HCT116 (cell line): Measurements from ENCODE around the gene CAMKK1.

Experiments
- CEBPB ChIP-seq: IDR thresholded peaks from 2 replicates; pipeline ENCODE4 v1.6.1; 2012; ENCODE audit warnings: low read depth
- EZH2 ChIP-seq: fragments of 200-600 bp; sonication (generic); IDR thresholded peaks from 2 replicates; pipeline ENCODE4 v1.6.1; 2017; ENCODE audit warnings: antibody characterized with exemption, mixed run types
- EZH2phosphoT487 ChIP-seq: fragments of 200-600 bp; IDR thresholded peaks from 2 replicates; pipeline ENCODE4 v1.6.1; 2018; ENCODE audit warnings: antibody characterized with exemption, borderline replicate concordance
- FOSL1 ChIP-seq: IDR thresholded peaks from 2 replicates; pipeline ENCODE4 v1.6.1; 2012; ENCODE audit warnings: low read depth
- POLR2A ChIP-seq: IDR thresholded peaks from 2 replicates; pipeline ENCODE4 v1.7.0; 2011; ENCODE audit warnings: borderline replicate concordance; ENCODE audit not compliant: insufficient read depth, insufficient read length; ENCODE audit errors: extremely low read depth
- POLR2AphosphoS5 ChIP-seq: IDR thresholded peaks from 2 replicates; pipeline ENCODE4 v1.6.1; 2011; ENCODE audit warnings: mild to moderate bottlenecking, low read depth, low read length, moderate library complexity
- TCF7L2 ChIP-seq: IDR thresholded peaks from 2 replicates; pipeline ENCODE4 v1.7.0; 2011; ENCODE audit warnings: borderline replicate concordance, inconsistent platforms; ENCODE audit not compliant: insufficient read depth, insufficient read length; ENCODE audit errors: extremely low read depth
- YY1 ChIP-seq: IDR thresholded peaks from 2 replicates; pipeline ENCODE4 v1.6.1; 2011; ENCODE audit warnings: low read length, low read depth, moderate library complexity, mild to moderate bottlenecking; ENCODE audit not compliant: insufficient replicate concordance; ENCODE audit errors: extremely low read depth
- ZNF274 ChIP-seq: fragments of 200-500 bp; sonication (Bioruptor generic); IDR thresholded peaks from 2 replicates; pipeline ENCODE4 v1.6.1; 2014; ENCODE audit warnings: mild to moderate bottlenecking, low read depth, low read length, inconsistent platforms
- TF ChIP-seq, protein P1 (sequence below), 3 experiments: fragments of 200-600 bp in 1 of 3; sonication (generic) in 1 of 3; IDR thresholded peaks in 2 of 3; conservative IDR thresholded peaks in 1 of 3; 2 replicates each; pipeline ENCODE4 v1.5.1; 2012 to 2017; ENCODE audit warnings: low read depth in 2 of 3, low read length in 2 of 3, antibody characterized with exemption in 1 of 3, borderline replicate concordance in 1 of 3, control low read depth in 1 of 3, mild to moderate bottlenecking in 1 of 3, mixed read lengths in 1 of 3, mixed run types in 1 of 3, moderate library complexity in 1 of 3; ENCODE audit not compliant: insufficient read depth in 1 of 3

DNA sequence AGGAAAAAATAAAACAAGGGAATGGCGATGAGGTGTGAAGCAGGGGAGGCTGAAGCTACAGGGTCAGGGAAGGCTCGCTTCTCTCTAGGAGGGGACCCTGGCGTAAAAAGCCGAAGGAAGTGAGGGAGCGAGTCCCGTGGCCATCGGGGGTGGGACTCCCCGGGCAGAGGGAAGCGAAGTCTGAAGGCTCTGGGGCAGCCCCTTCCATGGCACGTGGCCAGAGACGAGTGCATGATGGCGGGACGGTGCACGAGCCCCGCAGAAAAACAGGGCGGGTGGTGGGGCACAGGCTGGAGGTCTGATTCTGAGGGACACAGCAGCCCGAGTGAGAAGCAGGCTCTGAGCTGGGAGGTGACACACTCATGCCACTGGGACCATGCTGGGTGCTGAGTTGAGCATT, 25.7 kb downstream of the CAMKK1 start:
- TF ChIP-seq, protein P1, sequence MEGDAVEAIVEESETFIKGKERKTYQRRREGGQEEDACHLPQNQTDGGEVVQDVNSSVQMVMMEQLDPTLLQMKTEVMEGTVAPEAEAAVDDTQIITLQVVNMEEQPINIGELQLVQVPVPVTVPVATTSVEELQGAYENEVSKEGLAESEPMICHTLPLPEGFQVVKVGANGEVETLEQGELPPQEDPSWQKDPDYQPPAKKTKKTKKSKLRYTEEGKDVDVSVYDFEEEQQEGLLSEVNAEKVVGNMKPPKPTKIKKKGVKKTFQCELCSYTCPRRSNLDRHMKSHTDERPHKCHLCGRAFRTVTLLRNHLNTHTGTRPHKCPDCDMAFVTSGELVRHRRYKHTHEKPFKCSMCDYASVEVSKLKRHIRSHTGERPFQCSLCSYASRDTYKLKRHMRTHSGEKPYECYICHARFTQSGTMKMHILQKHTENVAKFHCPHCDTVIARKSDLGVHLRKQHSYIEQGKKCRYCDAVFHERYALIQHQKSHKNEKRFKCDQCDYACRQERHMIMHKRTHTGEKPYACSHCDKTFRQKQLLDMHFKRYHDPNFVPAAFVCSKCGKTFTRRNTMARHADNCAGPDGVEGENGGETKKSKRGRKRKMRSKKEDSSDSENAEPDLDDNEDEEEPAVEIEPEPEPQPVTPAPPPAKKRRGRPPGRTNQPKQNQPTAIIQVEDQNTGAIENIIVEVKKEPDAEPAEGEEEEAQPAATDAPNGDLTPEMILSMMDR (IDR thresholded peaks at IDR 0.05 in 2 of 3, conservative IDR thresholded peaks at IDR 0.05 in 1 of 3; ENCODE audit: borderline replicate concordance in 1 of 3, insufficient read depth in 1 of 3, low read depth in 2 of 3, low read length in 2 of 3): no peak
- TF ChIP-seq POLR2AphosphoS5 (no peak), FOSL1 (no peak), EZH2phosphoT487 (no peak), POLR2A (no peak), TCF7L2 (no peak), EZH2 (no peak), ZNF274 (no peak), CEBPB (no peak), YY1 (no peak)
